ENCODE measurements around the gene NOX4. TPM values are rescaled to one million over a fixed set of nuclear protein-coding genes. Genes with fewer than 3 reads are reported as not detected.
A peak's percentile ranks its signal among the peaks of the same experiment; 100 is the strongest.

NOX4 gene
- total RNA-seq, 1 experiment from 2014 or later: not detected

- Histone ChIP-seq H3F3A (ENCODE audit: insufficient read depth, low read depth) (no peaks in the 10 kb centered on the region), H3K36me3 (ENCODE audit: low read depth) (no peaks in the 10 kb centered on the region), H3K9me3 (ENCODE audit: insufficient read depth, low read depth) (no peaks in the 10 kb centered on the region), H3K4me2 (no peak overlapping the region), H3K9me2 (ENCODE audit: insufficient read depth) (no peaks in the 10 kb centered on the region), H3K4me3 (no peak overlapping the region), H2AFZ (no peak overlapping the region), H3K79me2 (ENCODE audit: low read depth) (no peaks in the 10 kb centered on the region), H3K27me3 (ENCODE audit: insufficient read depth, low read depth) (no peaks in the 10 kb centered on the region), H3K27ac (no peak overlapping the region), H4K20me1 (ENCODE audit: insufficient read depth) (no peaks in the 10 kb centered on the region), H3K4me1 (replicated peaks; ENCODE audit: insufficient read depth) (no peaks in the 10 kb centered on the region)
- DNase-seq: no peak
- BruUV-seq (replicated peaks): no TSS peak
- TF ChIP-seq, protein P1, sequence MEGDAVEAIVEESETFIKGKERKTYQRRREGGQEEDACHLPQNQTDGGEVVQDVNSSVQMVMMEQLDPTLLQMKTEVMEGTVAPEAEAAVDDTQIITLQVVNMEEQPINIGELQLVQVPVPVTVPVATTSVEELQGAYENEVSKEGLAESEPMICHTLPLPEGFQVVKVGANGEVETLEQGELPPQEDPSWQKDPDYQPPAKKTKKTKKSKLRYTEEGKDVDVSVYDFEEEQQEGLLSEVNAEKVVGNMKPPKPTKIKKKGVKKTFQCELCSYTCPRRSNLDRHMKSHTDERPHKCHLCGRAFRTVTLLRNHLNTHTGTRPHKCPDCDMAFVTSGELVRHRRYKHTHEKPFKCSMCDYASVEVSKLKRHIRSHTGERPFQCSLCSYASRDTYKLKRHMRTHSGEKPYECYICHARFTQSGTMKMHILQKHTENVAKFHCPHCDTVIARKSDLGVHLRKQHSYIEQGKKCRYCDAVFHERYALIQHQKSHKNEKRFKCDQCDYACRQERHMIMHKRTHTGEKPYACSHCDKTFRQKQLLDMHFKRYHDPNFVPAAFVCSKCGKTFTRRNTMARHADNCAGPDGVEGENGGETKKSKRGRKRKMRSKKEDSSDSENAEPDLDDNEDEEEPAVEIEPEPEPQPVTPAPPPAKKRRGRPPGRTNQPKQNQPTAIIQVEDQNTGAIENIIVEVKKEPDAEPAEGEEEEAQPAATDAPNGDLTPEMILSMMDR (conservative IDR thresholded peaks at IDR 0.05): no peak
- no peak for TF ChIP-seq EZH2 (IDR thresholded peaks at IDR 0.05; ENCODE audit: low read depth)
- intact Hi-C loops (cut with micrococcal nuclease; ENCODE audit: unreplicated experiment): no loop called here
- CTCF ChIA-PET: no interaction called here
- POLR2A ChIA-PET (ENCODE audit: unreplicated experiment): no interaction called here
Observed at GRCh38 chr11:89502301-89502700, 11.1 kb upstream of the NOX4 start.

- TF ChIP-seq, protein P1 (conservative IDR thresholded peaks at IDR 0.05): no peak
- no peak for TF ChIP-seq EZH2 (IDR thresholded peaks at IDR 0.05; ENCODE audit: low read depth)
- no TSS peak for BruUV-seq (replicated peaks)
- Histone ChIP-seq H3K4me1 (replicated peaks; ENCODE audit: insufficient read depth) (no peaks in the 10 kb centered on the region), H3K27ac (no peak overlapping the region), H3K9me2 (ENCODE audit: insufficient read depth) (no peaks in the 10 kb centered on the region), H3F3A (ENCODE audit: insufficient read depth, low read depth) (no peaks in the 10 kb centered on the region), H3K79me2 (ENCODE audit: low read depth) (no peaks in the 10 kb centered on the region), H3K4me3 (no peak overlapping the region), H3K4me2 (no peak overlapping the region), H3K27me3 (ENCODE audit: insufficient read depth, low read depth) (no peaks in the 10 kb centered on the region), H3K36me3 (ENCODE audit: low read depth) (no peaks in the 10 kb centered on the region), H2AFZ (no peak overlapping the region), H4K20me1 (ENCODE audit: insufficient read depth) (no peaks in the 10 kb centered on the region), H3K9me3 (ENCODE audit: insufficient read depth, low read depth) (no peaks in the 10 kb centered on the region)
- no peak for DNase-seq
- ChIA-PET CTCF (no interaction called here), POLR2A (ENCODE audit: unreplicated experiment) (no interaction called here)
- intact Hi-C loops (cut with micrococcal nuclease; ENCODE audit: unreplicated experiment): no loop called here
Observed at GRCh38 chr11:89500336-89500735, 9.2 kb upstream of the NOX4 start.

- ChIA-PET CTCF (no interaction called here), POLR2A (ENCODE audit: unreplicated experiment) (no interaction called here)
- BruUV-seq (replicated peaks): no TSS peak
- no peaks in the 10 kb centered on the region for H4K20me1 ChIP-seq (ENCODE audit: insufficient read depth)
- no peaks in the 10 kb centered on the region for H3K4me1 ChIP-seq (replicated peaks; ENCODE audit: insufficient read depth)
- H3K27ac ChIP-seq: no peak overlapping the region
- no peaks in the 10 kb centered on the region for H3F3A ChIP-seq (ENCODE audit: insufficient read depth, low read depth)
- H3K9me3 ChIP-seq (ENCODE audit: insufficient read depth, low read depth): no peaks in the 10 kb centered on the region
- DNase-seq: no peak
- no peaks in the 10 kb centered on the region for H3K79me2 ChIP-seq (ENCODE audit: low read depth)
- no peak overlapping the region for H3K4me2 ChIP-seq
- H3K27me3 ChIP-seq (ENCODE audit: insufficient read depth, low read depth): no peaks in the 10 kb centered on the region
- intact Hi-C loops (cut with micrococcal nuclease; ENCODE audit: unreplicated experiment): no loop called here
- no peaks in the 10 kb centered on the region for H3K9me2 ChIP-seq (ENCODE audit: insufficient read depth)
- no peak overlapping the region for H3K4me3 ChIP-seq
- TF ChIP-seq, protein P1 (conservative IDR thresholded peaks at IDR 0.05): peak; percentile 54; the same call in 1 of the 2 replicates
- TF ChIP-seq EZH2 (IDR thresholded peaks at IDR 0.05; ENCODE audit: low read depth): no peak
- no peaks in the 10 kb centered on the region for H3K36me3 ChIP-seq (ENCODE audit: low read depth)
- H2AFZ ChIP-seq: no peak overlapping the region
Observed at GRCh38 chr11:89498845-89499448, 7.8 kb upstream of the NOX4 start.

Data from PC-9 (cell line).